Central memory CD4-positive, alpha-beta T cell (primary cell): Measurements from ENCODE around the gene NELL2.
"Not testable (repeated sequence)": the region's sequence is repeated elsewhere in the genome, so short reads cannot be mapped to it uniquely, and the experiment has no call there.

Experiments
- DNase-seq: peaks from one replicate; pipeline ENCODE4 v3.0.0; 2022

NELL2 gene

GRCh38 chr12:44847403-44847802 lies 28.7 kb downstream of the NELL2 start:
- DNase-seq = no peak

DNA sequence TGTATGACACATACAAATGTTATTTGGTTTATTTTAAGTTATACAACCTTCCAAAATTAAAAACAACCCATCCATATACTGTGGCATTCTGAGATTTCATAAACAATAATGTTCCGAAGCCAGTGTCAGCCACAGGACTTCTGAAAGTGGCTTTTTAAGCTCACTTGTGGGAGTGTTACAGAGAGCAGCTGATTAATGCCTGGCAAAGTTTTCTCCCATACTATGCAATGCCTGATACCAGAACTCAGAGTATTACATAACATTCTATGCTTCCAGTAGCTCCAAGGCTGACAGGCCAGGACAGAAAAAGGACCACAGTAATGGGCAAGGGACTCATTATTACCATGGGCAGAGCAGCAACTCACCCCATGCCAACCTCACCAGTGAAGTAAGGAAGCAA lies 29.3 kb downstream of the NELL2 start:
- DNase-seq = no peak

GRCh38 chr12:44842669-44843068 lies 33.4 kb downstream of the NELL2 start:
- no peak for DNase-seq

GRCh38 chr12:44839785-44840184 lies 36.3 kb downstream of the NELL2 start:
- DNase-seq = no peak

GRCh38 chr12:44837114-44837755 lies 38.9 kb downstream of the NELL2 start:
- no peak for DNase-seq

GRCh38 chr12:44835641-44836379 lies 40.3 kb downstream of the NELL2 start:
- peak; percentile 22 for DNase-seq

- DNase-seq = not testable (repeated sequence)
Observed at GRCh38 chr12:44834996-44835395, 41.1 kb downstream of the NELL2 start.

DNA sequence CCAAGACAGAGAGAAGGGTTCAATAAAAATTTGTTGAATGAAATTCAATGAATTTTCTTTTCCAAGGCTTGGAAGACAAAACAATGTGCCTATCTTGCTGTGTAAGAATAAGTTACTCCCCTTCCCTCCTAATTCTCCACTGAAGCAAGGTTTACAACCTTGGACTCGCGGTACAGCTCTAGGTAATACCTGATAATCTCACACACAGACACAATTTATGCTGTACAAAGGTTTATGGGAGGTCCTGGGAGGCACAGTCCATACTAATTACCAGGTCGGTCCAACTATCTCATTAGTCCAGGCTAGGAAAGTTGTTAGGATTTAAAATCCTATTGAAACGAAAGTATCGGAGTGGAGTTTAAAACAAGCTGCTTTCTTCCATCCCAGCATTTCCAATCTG lies 42.6 kb downstream of the NELL2 start:
- no peak for DNase-seq

DNA sequence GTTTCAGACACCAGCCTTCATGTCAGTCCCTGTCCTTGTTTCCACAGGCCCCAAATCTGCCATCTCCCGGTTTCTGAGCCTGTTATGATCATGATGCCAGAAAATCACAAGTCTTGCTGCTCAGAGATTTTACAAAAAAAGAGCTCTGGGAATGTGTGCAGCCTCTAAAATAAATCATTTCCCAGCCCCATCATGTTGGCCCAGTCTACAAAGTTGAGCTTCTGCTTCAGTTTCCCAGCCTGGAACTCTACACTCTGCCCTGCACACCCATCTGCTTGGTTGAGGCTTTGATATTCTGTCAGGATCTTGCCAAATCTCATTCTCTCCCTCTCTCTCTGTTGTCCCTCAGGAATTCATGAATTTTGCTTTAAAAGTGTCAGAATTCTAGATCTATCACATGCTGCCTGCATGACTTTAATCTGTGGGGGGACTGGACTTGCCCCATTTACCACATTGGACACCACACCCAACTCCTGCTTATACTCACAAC lies 45.5 kb downstream of the NELL2 start:
- no peak for DNase-seq

DNA sequence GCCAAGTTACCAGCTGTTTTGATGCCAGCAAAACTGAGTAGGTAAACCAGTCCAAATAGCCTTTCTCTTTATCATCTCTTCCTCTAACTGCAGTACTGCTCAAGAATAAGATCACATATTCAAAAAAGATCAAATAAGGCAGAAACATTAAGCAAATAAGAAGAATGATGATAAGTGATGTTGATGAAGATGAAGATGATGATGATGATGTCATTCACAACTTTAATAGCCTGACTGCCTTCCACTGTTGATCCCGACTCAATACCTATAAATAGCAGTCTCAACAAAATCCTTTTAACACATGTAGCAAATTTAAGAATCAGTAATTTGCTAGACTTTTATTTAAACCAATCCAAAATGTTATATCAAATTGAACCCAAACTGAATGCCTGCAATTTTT lies 47.1 kb downstream of the NELL2 start:
- no peak for DNase-seq

DNA sequence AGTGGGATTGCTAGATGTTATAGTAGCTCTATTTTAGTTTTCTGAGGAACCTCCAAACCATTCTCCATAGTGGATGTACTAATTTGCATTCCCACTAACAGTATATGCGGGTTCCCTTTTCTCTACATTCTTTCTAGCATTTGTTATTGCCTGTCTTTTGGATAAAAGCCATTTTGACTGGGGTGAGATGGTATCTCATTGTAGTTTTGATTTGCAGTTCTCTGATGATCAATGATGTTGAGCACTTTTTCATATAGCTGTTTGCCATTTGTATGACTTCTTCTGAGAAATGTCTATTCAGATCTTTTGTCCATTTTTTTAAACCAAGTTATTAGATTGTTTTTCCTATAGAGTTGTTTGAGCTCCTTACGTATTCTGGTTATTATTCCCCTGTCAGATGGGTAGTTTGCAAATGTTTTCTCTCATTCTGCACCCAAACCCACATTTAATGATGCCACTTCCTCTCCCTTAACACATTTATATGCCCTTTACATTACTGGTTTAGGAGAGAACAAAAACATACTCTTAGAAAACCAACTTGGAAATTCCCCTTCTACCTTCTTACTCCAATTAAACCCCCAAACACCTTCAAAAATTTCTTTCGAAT lies 48.2 kb downstream of the NELL2 start:
- peak; percentile 74 for DNase-seq

DNA sequence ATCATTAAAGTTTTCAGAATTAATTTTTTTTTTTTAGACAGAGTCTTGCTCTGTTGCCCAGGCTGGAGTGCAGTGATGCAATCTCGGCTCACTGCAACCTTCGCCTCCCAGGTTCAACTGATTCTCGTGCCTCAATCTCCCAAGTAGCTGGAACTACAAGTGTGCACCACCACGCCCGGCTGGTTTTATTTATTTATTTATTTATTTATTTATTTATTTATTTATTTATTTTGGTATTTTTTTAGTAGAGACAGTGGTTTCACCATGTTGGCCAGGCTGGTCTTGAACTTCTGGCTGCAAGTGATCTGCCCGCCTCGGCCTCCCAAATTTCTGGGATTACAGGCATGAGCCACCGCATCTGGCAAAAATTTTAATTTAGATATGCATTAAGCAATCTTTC lies 54.4 kb downstream of the NELL2 start:
- not testable (repeated sequence) for DNase-seq

GRCh38 chr12:44819884-44820283 lies 56.2 kb downstream of the NELL2 start:
- no peak for DNase-seq

DNA sequence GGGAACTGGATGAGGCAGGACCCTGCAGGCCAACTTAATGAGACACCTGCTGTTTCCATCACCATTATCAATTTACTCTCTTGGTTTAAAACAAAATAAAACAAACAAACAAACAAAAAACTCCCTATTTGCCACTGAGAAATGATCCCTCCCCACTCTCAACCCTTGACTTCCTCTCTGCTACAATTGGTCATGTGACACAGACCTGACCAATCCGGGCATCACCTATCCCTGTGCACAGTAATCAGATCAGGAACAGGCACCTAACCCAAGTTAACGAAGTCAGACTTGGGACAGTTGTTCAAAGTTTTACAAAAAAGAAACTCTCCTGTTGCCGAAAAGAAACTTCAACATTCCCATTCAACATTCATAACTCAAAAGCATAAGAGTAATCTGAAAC lies 58.4 kb downstream of the NELL2 start:
- DNase-seq = no peak

DNA sequence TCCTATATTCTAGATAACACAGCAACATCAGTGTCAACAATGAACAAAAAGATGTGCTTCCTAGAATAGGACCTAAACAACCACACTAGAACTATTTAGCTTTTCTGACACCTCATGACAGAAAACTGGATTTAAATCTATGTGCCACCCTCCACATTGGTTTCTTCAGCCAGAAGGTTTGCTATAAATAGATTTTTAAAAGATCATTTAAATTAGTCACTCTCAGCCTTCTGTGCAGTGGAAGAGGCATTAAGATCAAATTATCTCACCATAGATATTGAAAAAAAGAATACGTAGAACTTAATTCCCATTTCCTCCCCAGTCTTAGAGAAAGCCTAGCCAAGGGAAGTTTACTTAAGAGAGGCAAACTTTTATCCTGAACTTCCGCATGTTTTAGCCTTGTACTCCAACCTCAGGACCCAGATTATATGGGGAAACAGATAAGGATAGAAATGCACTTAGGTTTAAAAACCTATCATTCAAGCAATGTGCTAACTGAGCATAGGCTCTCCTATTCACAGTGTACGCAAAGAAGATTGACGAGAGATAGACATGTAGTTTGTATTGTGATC lies 59.6 kb downstream of the NELL2 start:
- DNase-seq = no peak

DNA sequence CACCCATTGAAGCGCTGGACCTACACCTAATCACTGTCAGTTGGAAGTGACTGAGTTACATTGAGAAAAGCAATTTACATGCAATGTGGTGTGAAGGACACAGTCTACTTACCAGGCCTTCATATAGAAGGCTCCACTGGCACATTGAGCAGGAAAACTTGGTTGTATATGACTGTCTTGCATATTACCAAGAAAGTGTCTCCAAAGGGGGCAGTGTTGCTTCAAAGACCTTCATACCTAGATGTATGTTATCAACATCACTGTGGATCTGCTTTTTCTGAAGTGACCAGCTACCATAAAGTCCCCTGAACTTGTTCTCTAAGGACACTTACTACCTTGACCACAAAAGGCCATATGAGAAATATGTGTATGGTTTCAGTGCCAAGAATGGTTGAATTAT lies 64.1 kb downstream of the NELL2 start:
- peak; percentile 44 for DNase-seq

DNA sequence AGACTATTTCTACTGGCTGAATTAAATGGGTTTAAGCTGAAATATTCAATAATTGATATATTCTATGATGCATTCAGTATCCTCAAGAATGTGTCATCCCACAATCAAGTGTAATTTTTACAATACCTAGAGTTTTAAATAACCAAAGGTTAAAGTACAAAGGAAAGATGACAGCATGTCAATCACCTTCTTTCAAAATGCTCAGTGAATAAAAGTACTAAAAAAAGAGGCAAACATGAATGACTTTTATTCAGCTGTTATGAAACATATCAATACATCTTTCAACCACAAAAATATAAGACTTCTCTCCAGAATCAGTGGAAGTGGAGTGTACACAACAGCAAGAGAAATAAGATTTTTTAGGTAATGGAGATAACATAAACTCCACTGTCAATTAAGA lies 72.0 kb downstream of the NELL2 start:
- DNase-seq = no peak

DNA sequence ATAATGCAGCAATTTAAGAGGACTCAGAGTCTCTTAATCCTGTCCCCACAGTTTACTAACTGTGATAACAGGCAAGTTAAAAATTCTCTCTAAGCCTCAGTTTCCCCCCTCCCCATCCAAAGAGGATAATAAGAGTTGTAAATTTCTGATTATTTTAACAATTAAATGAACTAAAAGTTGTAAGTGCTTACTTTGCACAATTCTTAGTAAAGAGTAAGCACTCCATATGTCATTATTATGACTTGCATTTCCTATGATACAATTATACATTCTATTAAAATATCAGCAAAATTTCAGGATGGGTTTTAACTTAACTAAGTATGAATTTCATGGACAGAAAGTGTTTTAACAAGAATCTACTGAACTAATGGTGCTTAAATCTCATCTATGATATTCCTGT lies 80.1 kb downstream of the NELL2 start:
- DNase-seq = no peak

- no peak for DNase-seq
Observed at GRCh38 chr12:44788731-44789130, 87.4 kb downstream of the NELL2 start.

DNA sequence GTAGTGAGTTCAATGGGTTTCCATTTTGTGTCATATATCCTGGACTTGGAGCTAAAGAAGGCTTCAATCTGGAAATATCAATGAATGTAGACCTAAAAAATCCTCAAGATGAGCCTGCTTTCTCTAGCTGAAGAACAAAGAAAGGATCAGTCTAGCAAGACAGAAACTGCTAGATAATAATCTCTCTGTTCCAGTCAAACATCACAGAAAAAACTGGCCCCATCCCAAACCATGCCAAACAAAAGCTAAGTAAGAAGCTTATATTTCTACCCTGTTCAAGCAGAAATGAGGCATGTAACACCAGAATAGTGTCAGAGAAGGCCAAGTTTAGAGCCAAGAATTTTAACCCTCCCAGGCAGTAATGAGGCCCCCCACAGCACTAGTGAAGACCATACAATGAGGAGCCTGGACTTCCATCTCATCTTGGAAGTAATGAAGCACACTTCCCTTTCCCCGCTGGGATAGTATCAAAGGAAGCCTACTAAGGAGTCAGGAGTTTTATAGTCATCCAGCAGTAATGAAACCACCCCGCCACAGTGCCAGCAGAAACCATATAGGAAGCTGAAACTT lies 95.8 kb downstream of the NELL2 start:
- DNase-seq = no peak

- no peak for DNase-seq
Observed at GRCh38 chr12:44779766-44780165, 96.3 kb downstream of the NELL2 start.

- no peak for DNase-seq
Observed at GRCh38 chr12:44778863-44779262, 97.3 kb downstream of the NELL2 start.

GRCh38 chr12:44777044-44777443 lies 99.1 kb downstream of the NELL2 start:
- DNase-seq = no peak
